Hematopoietic multipotent progenitor cell treated with erythropoietin and hydrocortisone succinate and interleukin-3 and kit ligand, for 6 days (in vitro differentiated cells): ENCODE data around the gene GRIK1.

Experiments used
- DNase-seq: peaks from one replicate; pipeline ENCODE4 v3.0.0-alpha.2; 2015

Gene GRIK1

DNA sequence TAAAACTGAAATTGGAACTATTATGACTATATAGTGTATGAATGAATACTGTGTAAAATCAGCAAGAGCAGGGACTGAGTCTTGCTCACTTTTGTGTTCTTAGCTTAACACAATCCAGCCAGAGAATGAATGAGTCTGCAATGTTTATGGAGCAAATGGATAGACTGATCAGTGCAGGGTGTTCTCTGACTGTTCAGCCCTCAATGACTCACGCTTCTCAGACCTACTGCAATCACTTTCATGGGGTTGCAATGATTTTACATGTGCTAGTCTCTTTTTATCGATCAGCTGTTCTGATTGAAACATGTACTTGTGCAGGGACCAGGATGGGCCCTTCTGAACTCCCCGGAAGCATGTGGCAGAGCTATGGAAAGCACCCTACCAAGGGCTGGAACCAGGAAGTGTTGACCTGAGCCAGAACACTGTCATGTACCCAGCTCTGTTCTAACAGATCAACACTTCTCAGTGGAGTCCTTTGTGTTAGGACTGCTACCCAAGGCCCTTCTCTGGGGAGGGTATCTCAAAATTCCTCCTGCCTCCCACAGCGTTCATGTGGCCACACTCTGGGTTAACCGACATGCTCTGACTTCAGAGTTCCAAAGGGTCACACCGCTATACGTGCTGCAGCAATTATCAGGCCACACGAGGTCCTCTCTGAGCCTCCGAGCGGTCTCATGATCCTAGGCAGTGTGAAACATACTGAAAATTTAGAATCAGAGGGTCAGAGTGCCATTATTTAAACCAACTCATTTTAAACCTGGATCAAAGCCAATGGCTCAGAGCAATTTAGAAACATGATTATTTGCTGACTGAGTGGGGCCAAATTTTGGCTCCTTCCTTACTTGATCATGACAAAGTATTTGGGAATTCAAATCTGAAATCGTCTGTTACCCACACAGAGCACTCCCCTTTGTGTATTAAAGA is 35.2 kb downstream of the GRIK1 start:
- DNase-seq = no peak

- no peak for DNase-seq
These were observed 42.9 kb downstream of the GRIK1 start for GRCh38 chr21:29896884-29897283.

DNA sequence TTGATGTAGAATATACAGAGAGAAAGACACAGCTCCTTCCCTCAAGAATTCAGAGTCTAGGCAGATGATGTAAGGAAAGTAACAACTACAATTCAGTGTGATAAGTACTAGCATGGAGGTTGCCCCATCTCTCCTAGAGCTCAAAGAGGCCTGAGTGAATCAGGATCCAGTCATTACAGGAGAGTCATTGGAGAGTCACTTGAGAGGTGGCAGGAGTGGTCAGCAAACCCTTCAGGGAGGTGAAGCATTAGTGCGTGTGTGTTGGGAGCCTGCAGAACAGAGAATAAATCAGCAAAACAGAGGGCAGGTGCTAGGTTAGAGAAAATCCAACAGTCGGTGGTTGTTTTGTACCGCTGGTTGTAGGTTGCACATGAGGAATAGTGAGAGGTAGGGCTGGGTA is 46.1 kb downstream of the GRIK1 start:
- DNase-seq = no peak

- no peak for DNase-seq
These were observed 47.4 kb downstream of the GRIK1 start for GRCh38 chr21:29892379-29892778.

DNA sequence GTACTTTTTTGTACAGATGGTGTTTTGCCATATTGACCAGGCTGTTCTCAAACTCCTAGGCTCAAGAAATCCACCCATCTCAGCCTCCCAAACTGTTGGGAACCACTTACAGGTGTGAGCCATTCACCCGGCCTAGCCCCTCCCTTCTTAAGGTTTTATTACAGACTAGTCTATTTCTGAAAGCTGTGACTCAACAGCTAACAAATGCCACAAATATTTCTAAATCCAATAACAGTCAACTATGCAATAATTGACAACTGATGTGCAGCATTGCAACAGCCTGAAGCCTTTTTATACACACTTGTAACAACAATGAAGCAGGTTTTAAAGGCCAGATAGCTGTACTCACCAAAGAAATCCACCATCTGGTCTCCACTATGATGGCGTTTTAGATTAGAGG is 51.4 kb downstream of the GRIK1 start:
- DNase-seq = no peak

GRCh38 chr21:29887313-29888009 is 52.3 kb downstream of the GRIK1 start:
- DNase-seq = no peak

- no peak for DNase-seq
These were observed 54.3 kb downstream of the GRIK1 start for GRCh38 chr21:29885491-29885890.

- DNase-seq = no peak
These were observed 63.9 kb downstream of the GRIK1 start for GRCh38 chr21:29875873-29876272.

GRCh38 chr21:29875036-29875716 is 64.6 kb downstream of the GRIK1 start:
- no peak for DNase-seq

DNA sequence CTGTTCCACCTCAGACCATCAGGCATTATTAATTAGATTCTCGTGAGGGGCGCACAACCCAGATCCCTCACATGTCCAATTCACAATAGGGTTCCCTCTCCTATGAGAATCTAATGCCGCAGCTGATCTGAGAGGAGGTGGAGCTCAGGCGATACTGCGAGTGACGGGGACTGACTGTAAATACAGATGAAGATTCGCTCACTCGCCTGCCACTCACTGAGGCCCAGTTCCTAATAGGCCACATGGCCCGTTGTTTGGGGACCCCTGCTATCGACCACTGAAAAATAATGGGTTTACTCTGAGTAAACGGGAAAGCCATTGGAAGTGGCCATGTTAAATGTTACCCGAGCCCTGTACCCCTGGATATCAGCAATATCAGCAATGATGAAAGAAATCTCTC is 65.9 kb downstream of the GRIK1 start:
- no peak for DNase-seq

DNA sequence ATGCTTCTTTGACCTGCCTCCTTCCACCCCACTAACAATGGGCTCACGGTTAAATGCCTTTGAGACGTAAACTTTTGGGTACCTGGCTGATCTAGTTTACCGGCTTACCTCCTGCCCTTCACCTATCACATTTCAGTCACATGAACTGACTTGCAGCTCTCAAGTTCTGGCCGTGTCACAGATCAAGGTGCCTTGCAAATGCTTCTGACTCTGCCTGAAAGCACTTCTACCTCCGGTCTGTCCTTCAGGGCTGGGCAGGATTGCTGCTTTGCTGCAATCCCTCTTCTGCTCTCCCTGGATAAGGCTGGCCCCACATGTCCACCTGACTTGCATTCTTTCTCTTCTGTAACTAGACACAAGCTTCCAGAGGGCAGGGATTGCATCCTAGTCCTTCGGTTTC is 69.0 kb downstream of the GRIK1 start:
- no peak for DNase-seq

GRCh38 chr21:29867796-29868195 is 72.0 kb downstream of the GRIK1 start:
- DNase-seq = no peak

DNA sequence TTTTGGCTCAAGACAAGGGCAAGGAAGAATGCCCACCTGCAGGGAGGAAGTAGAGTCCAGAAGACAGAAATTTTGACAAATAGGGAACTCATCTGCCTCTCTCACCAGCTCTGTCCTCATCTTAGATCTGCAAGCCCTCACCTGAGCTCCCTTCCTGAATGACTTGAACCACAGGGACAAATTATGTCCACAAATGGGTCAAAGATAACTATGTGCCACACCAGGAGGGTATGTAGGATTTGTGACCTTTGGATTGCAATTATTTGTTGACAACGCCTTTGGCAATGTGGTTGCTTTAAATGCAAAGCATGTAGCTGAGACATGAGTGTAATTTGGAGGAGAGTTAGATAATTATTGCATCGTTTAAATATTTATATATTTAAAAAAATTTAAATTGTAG is 79.5 kb downstream of the GRIK1 start:
- DNase-seq = no peak

- no peak for DNase-seq
These were observed 82.6 kb downstream of the GRIK1 start for GRCh38 chr21:29857150-29857549.

DNA sequence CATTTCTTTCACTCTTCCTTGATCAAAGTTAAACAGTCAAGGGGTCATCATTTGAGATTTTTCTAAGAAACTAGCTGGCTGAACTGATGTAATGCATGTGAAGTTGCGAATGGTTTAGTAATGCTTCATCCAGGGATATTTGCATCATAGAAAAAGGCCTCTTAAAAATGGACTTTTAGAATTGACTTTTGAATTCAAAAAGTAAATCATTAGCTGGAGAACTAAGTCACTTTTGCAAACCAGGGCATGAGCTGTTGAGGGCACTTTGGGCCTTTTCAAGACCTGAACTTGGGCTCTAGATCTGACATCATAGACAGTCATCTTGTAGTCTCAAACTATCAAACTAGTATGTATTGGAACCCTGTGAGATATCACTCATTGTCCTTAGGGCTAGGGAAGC is 85.0 kb downstream of the GRIK1 start:
- DNase-seq = no peak

DNA sequence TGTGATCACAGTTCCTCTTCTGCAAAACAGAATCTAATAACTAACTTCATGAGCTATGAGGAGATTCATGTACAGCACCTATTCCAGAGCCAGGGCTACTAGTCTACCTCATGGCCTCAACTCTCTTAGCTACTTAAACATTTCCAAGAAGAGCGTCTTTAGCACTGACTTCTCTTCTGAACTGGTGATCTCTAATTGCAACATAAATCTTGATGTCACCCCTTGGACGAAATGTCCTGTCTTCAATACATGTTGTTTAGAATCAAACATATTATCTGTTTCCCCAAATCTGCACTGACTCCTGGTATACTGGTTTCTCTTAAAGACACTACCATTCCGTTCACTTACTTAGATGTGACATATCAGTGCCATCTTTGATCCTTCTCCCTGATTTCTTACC is 88.2 kb downstream of the GRIK1 start:
- DNase-seq = no peak

- DNase-seq = peak; percentile 84
These were observed 90.0 kb downstream of the GRIK1 start for GRCh38 chr21:29849735-29850176.

DNA sequence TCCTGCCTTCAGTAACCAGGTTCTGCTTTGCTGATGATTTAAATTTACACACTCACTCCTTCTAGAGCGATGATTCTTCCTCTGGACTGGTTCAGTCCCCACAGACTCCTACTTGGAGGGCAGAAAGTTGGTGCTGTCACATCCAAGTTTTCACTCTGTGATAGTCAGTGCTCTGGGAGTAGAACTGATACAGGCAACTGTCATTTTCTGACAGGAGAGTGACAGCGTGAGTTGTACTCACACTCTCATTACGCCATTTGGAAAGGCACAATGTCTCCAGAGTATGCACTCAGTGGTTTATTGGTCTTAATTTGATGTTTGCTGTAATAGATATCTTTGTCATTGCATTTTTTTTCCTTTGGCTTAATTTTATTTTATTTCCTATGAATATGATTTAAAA is 96.0 kb downstream of the GRIK1 start:
- no peak for DNase-seq

DNA sequence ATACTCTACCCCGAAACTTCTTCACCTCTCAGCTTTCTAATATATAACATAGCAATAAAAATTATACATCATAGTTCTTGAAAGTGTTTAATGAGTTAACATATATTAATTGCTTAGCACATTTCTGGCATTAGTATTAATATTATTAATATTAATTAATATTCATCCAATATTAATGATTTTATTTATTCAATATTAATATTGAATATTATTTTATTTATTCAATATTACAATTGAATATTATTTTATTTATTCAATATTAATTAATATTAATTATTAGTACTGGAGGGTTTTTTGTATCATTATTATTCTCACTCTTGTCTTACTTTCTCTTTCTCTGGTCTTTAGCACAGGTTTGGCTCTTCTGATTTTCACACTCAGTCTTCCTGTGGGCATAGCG is 105.2 kb downstream of the GRIK1 start:
- no peak for DNase-seq

- DNase-seq = no peak
These were observed 107.6 kb downstream of the GRIK1 start for GRCh38 chr21:29832217-29832616.

GRCh38 chr21:29829564-29830275 is 110.1 kb downstream of the GRIK1 start:
- no peak for DNase-seq

- no peak for DNase-seq
These were observed 112.1 kb downstream of the GRIK1 start for GRCh38 chr21:29827647-29828046.

GRCh38 chr21:29827236-29827635 is 112.6 kb downstream of the GRIK1 start:
- no peak for DNase-seq
